ENCODE data around the gene RPA3.

RPA3 gene

DNA sequence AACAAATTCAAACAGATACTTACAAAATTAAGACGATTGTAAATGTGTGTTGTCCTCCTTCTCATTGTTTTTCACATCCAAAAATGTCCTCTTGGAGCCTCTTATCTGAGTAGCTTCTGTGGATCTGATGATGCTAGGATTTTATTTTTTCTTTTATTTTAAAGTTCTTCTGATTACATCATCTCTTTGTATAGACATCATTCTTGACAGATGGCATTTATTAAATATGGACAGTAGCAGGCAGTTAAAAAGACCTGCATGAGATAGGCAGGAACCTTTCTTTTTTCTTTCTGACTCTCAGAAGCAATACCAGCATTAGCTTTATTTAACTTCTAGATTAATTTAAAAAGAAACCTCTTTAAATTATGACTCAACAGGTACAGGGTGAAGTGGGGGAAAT, at the start of gene RPA3:
Gene RPA3 (minus strand): TSS at position 116 of the 400 bp plus-strand sequence. CDS start 78,189 bp downstream, outside the sequence.
- no peak for DNase-seq

- DNase-seq = no peak
Observed at GRCh38 chr7:7766671-7767070, 48.3 kb upstream of the RPA3 start.

DNA sequence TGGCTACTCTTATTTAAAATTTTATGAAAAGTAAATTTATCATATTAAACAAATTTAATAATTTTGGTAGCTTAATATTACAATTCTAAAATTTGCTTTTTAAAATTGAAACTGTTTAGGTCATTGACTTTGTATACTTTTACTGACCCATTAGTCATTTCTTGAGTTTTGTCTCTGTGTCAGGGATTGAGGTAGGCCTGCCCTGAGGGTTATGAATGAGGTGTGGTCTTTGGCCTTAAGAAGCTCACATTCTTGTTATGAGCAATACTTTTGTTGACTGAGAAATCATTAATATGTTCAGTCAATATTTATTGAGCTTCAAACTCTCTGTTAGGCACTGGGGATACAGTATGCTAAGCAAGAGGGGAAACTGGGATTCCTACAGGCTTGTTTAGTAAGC, 47.0 kb upstream of the RPA3 start:
- no peak for DNase-seq

GRCh38 chr7:7764520-7765396, 46.4 kb upstream of the RPA3 start:
- DNase-seq = no peak

DNA sequence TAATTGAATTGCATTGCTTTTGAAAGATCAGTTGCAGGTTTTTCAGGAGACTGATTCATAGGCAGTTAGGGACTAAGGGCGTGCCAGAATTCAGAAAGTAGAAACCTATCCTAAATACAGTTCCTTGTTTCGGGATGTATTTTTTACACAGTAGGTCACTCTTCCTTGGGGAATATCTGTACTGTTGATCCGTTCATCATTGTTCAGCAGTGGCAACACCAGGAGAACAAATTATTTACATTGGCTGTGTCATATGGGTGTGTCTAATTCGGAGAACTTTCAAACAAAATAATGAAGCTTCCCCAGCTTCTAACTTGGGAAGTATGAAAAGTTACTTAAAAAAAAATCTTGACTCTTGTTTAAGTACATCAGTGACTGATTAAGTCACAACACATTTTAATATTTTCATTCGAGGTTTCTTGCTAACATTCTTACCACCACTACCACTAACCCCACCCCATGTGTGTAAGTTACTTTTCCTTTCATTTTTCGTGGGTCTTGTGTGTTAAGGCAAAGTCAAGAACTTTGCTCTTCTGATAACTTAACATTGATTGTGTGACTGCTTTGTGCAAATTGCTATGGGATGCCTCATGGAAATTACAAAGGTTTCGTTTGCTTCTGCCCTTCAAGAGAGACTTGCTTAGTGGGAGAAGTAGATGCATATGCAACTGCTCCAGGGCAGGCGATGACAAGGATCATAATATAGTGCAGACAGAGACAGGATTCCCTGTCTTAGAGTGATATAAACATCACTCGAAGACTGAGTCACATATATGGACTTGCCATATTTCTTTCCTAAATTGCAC, 43.8 kb upstream of the RPA3 start:
- no peak for DNase-seq

DNA sequence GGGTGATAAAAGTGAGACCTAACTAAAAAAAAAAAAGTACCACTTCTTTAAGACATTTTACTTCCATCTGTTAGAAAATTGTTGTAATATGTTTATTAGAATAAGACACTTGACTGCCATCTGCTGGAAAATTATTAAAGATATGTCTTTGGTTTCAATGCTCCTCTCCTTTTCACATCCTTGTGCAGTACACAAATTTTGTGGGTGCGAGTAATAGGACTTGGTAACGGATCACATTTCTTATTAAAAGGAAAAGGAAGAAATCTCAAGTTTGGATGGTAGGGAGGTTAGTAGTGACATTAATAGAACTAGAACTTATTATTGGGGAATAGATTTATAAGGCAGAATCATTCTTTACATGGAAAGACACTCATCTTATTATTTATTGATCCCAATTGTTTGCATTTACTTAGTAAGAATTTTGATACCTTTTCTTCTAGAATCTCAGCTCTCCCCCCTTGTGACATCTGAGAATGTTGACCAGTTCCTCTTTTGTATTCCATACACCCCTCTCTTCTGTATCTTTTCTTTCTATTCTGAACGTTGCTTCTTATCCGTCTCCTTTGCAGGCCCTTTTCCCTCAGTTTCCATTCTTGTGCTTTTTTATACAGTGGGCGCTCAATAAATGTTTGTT, 43.0 kb upstream of the RPA3 start:
- DNase-seq = no peak

GRCh38 chr7:7757576-7757975, 39.2 kb upstream of the RPA3 start:
- no peak for DNase-seq

DNA sequence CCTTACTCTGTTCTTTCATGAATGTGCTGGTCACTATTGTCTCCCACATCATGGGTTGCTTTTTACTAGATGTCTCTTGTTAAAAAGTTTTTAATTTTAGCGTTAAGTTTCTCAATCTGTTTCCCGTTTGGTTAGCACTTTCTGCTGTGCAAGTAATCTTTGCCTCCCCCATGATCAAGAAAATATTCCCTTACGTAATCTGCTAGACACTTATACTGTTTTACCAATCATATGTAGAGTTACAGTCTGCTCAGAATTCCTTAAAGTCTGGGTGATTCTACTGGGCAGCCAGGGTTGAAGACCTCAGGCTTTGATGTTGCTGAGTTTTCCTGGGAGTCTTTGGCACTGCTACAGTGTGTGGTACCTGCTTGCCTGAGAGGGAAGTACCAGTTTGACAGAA, 38.2 kb upstream of the RPA3 start:
- DNase-seq = no peak

GRCh38 chr7:7751243-7752092, 33.1 kb upstream of the RPA3 start:
- DNase-seq = no peak

DNA sequence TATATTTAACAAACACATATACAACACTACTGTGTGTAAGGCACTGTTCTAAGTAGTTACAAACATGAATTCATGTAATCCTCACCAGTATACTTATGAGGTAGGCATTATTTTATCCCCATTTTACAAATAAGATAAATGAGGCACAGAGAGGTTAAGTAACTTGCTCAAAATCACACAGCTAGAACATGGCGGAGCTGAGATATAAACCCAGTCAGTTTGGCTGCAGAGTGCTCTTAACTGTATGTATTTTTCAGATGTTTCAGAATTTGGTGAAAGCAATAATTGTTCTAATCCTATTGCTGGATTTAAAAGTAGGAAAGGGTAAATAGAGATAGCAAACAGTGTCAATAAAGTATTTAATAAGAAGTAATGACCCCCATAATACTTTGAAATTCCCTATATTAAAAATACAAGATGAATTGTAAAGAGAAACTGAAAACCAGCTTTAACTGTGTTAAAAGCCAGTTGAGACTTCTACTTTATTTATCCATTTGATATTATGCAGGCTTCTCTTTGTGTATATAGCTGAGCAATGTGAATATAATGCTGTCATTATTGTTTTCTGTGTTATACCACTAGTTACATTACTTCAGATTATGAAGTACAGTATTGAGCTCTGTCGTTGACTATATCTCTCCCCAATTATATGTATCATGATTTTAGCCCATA, 32.3 kb upstream of the RPA3 start:
- DNase-seq = no peak

DNA sequence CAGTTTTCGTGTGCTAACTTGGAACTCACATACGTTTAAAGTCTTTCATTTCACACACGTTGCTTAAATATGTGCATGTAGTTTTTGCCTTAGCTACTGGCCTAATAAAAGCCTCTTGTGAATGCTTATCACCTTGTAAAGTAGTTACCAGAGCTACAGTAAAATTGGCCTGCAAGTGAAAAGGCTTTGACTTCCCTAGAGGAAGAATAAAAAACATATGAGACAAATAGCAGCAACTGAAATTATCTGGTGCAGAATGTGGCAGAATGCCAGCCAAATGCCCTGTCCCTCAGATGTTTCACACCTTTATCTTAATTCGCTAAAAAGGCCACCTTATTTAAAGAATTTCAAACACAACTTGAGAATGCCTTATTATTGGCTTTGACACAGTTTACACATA, 28.1 kb upstream of the RPA3 start:
- no peak for DNase-seq

- DNase-seq = no peak
Observed at GRCh38 chr7:7745966-7746365, 27.6 kb upstream of the RPA3 start.

GRCh38 chr7:7745258-7745657, 26.9 kb upstream of the RPA3 start:
- no peak for DNase-seq

DNA sequence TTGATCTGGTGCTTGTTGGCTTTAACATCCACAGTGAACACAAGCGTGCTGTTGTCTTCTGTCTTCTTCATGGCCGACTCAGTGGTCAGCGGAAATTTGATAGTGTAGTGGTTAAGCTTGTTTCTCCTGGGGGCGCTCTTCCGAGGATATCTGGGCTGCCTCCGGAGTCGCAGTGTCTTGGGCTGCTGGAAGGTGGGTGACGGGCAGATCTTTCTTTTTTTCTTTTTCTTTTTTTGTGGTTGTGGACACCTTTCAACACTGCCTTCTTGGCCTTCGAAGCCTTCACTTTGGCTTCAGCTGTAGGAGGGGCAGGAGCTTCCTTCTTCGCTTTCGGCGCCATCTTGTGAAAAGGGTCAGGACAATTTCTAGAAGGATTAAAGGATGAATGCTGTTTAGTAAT, 23.8 kb upstream of the RPA3 start:
- no peak for DNase-seq

DNA sequence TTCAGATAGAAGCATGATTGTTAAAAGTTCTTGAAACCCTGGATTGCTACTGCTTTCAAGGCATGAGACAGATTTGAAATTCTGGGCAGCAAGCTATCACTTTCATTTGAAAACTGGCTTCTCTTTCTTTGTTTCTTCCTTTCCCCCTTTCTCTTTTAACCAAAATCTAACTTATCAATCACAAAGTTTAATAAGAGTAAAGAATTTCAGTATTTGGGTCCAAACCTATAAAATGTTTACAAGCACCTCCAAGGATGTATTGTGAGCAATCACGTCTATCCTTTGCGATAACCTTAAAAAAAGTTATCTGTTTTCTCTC, 21.6 kb upstream of the RPA3 start:
- no peak for DNase-seq

GRCh38 chr7:7739204-7740036, 21.0 kb upstream of the RPA3 start:
- no peak for DNase-seq

- DNase-seq = no peak
Observed at GRCh38 chr7:7738622-7739021, 20.2 kb upstream of the RPA3 start.

DNA sequence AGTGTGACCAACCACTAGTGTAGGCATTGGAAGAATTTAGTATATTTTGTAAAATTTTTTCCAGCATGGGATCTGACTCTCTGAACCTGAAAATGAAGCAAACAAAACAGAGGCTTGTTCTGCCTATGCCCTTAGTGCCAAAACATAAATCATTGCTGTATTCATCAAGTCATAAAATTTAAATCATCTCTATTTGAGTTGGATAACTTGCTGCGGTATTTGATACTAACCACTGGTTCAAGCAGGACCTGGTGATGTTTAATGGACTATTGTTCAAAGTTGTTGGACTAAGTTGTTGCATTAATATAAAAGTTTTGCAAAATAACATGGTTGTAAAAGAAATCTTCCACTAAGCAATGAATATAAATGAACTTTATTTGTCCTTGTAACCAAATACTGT, 19.8 kb upstream of the RPA3 start:
- DNase-seq = no peak

- no peak for DNase-seq
Observed at GRCh38 chr7:7737674-7738073, 19.3 kb upstream of the RPA3 start.

DNA sequence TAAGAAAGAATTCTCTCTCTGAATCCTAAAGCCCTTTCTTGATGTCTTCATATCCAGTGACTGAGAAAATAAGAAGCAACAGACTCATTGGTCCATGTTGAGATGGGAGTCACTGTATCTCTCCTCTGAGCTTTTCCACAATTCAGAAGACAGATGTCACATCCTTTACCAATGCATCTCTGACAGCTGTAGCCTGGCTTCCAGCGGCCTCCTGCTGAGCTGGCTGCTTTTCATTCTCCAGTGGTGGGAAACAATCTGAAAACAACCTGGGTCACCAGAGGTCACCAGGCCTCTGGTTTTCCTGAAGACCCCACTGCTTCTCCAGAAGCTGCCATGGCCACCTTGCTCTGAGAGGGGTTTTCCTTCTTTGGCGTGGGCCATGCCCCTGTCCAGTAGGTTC, 18.3 kb upstream of the RPA3 start:
- no peak for DNase-seq

GRCh38 chr7:7732621-7733281, 14.3 kb upstream of the RPA3 start:
- DNase-seq = no peak
